GM12878 (cell line): ENCODE data around the gene SPRED2. TPM values are rescaled to one million over a fixed set of nuclear protein-coding genes. Genes with fewer than 3 reads are reported as not detected.

Source experiments
- BCL3 ChIP-seq: IDR thresholded peaks from 2 replicates; pipeline ENCODE4 v1.6.1; 2011; ENCODE audit warnings: borderline replicate concordance, low read depth, mild to moderate bottlenecking, moderate library complexity, low read length; ENCODE audit not compliant: insufficient read depth, poor library complexity, severe bottlenecking
- CHD4 ChIP-seq: fragments of 200-600 bp; sonication (generic); IDR thresholded peaks from 2 replicates; pipeline ENCODE4 v1.6.1; 2016; ENCODE audit warnings: mild to moderate bottlenecking
- CREB1 ChIP-seq: IDR thresholded peaks from 2 replicates; pipeline ENCODE4 v1.6.1; 2012; ENCODE audit warnings: low read depth, mild to moderate bottlenecking, inconsistent platforms
- E2F8 ChIP-seq: fragments of 450-650 bp; IDR thresholded peaks from 2 replicates; pipeline ENCODE4 v1.6.1; 2018; ENCODE audit warnings: mild to moderate bottlenecking, low read depth, moderate library complexity; ENCODE audit not compliant: partially characterized antibody
- ETV6 ChIP-seq, 2 experiments: fragments of 450-650 bp in 1 of 2; IDR thresholded peaks in 1 of 2; conservative IDR thresholded peaks in 1 of 2; 2 replicates each; pipeline ENCODE4 v1.6.1; 2014; ENCODE audit warnings: antibody characterized with exemption in 1 of 2, borderline replicate concordance in 1 of 2, low read depth in 1 of 2, mild to moderate bottlenecking in 1 of 2, moderate library complexity in 1 of 2
- FOXK2 ChIP-seq: fragments of 450-650 bp; IDR thresholded peaks from 2 replicates; pipeline ENCODE4 v1.6.1; 2017; ENCODE audit warnings: mild to moderate bottlenecking, moderate library complexity
- MEF2A ChIP-seq: IDR thresholded peaks from 2 replicates; pipeline ENCODE4 v1.6.1; 2011; ENCODE audit warnings: low read depth, mild to moderate bottlenecking, low read length, moderate library complexity; ENCODE audit not compliant: insufficient read depth
- MEF2B ChIP-seq: fragments of 450-650 bp; IDR thresholded peaks from 2 replicates; pipeline ENCODE4 v1.6.1; 2018; ENCODE audit warnings: mild to moderate bottlenecking, moderate library complexity; ENCODE audit not compliant: partially characterized antibody, poor library complexity, severe bottlenecking
- NR2F1 ChIP-seq: fragments of 450-650 bp; conservative IDR thresholded peaks from 2 replicates; pipeline ENCODE4 v1.6.1; 2017; ENCODE audit warnings: mild to moderate bottlenecking
- NRF1 ChIP-seq: conservative IDR thresholded peaks from 2 replicates; pipeline ENCODE4 v1.6.1; 2011; ENCODE audit warnings: mild to moderate bottlenecking, low read depth, low read length, improper control_type of control experiment
- SPI1 ChIP-seq: IDR thresholded peaks from 2 replicates; pipeline ENCODE4 v1.6.1; 2011; ENCODE audit warnings: low read depth, mild to moderate bottlenecking, low read length, moderate library complexity, borderline replicate concordance; ENCODE audit not compliant: insufficient read depth
- TBL1XR1 ChIP-seq: IDR thresholded peaks from 2 replicates; pipeline ENCODE4 v1.6.1; 2012; ENCODE audit warnings: low read depth, low read length, improper control_type of control experiment
- TCF3 ChIP-seq: IDR thresholded peaks from 2 replicates; pipeline ENCODE4 v1.6.1; 2012; ENCODE audit warnings: low read depth, mild to moderate bottlenecking, low read length, borderline replicate concordance; ENCODE audit not compliant: insufficient read depth
- ZBTB40 ChIP-seq: fragments of 450-650 bp; IDR thresholded peaks from 2 replicates; pipeline ENCODE4 v1.6.1; 2016; ENCODE audit warnings: mild to moderate bottlenecking, moderate library complexity, borderline replicate concordance
- ZNF207 ChIP-seq: fragments of 450-650 bp; IDR thresholded peaks from 2 replicates; pipeline ENCODE4 v1.6.1; 2014; ENCODE audit warnings: antibody characterized with exemption, mild to moderate bottlenecking, borderline replicate concordance
- ZNF384 ChIP-seq: IDR thresholded peaks from 2 replicates; pipeline ENCODE4 v1.6.1; 2012; ENCODE audit warnings: low read depth, mild to moderate bottlenecking, low read length, improper control_type of control experiment, borderline replicate concordance
- ZZZ3 ChIP-seq: IDR thresholded peaks from 2 replicates; pipeline ENCODE4 v1.6.1; 2011; ENCODE audit warnings: low read depth; ENCODE audit not compliant: control insufficient read depth, insufficient read length
- polyA plus RNA-seq, 11 experiments: library from polyadenylated mRNA; depleted of rRNA in 4 of 11; unstranded in 6 of 11; stranded (reverse) in 5 of 11; fragments of >200 nt; fragmentation: Nextera tagmentation in 4 of 11; fragmentation: Illumina TruSeq in 1 of 11; extraction: Ambion mirVana in 4 of 11; extraction: Trizol in 1 of 11; gene quantifications; 1 replicate in 1 of 11; 2 replicates in 10 of 11; pipeline versions ENCODE4 v1.2.1 to v1.2.3, GENCODE V29; 2011 to 2016; ENCODE audit warnings: inconsistent platforms in 2 of 11, missing spikeins in 2 of 11, low read depth in 1 of 11
- total RNA-seq, 4 experiments: library from RNA; depleted of rRNA in 3 of 4; stranded (reverse); fragments of >200 nt in 3 of 4; fragmentation: Illumina TruSeq in 1 of 4; extraction: Trizol in 1 of 4; gene quantifications; 2 replicates each; pipeline versions ENCODE4 v1.2.1 to v1.2.3, GENCODE V29; 2013 to 2021

SPRED2 gene
- total and polyA plus RNA-seq, 10 of the 15 experiments (the other 5 are each of a cell fraction or from before 2014, with no cell fraction given), result 3.0 to 23.9 (median 9.7) TPM

GRCh38 chr2:65432227-65433190, at the start of gene SPRED2 (continued):
- TF ChIP-seq ZBTB40 (peak; percentile 33; the same call in 1 of the 2 replicates), MEF2B (peak; percentile 91), NR2F1 (peak; percentile 26; the same call in 1 of the 2 replicates), ZZZ3 (no peak), ZNF384 (peak; percentile 91), ZNF207 (peak; percentile 94), CHD4 (no peak), MEF2A (peak; percentile 56; the same call in 1 of the 2 replicates), E2F8 (peak; percentile 69), NRF1 (no peak), ETV6 (conservative IDR thresholded peaks at IDR 0.05 in 1 of 2, IDR thresholded peaks at IDR 0.05 in 1 of 2; ENCODE audit: borderline replicate concordance in 1 of 2, low read depth in 1 of 2) (peak; percentile 97 to 99), CREB1 (peak; percentile 85), BCL3 (no peak), FOXK2 (no peak), SPI1 (peak; percentile 38; the same call in 1 of the 2 replicates), TBL1XR1 (peak; percentile 17; the same call in 1 of the 2 replicates), TCF3 (peak; percentile 33; the same call in 1 of the 2 replicates)
